Astrocyte (in vitro differentiated cells and primary cell): ENCODE measurements around the gene PLPPR1.

Source experiments
- CTCF ChIP-seq: IDR thresholded peaks from 2 replicates; pipeline ENCODE4 v1.5.1; 2011; ENCODE audit warnings: low read depth, mild to moderate bottlenecking, inconsistent platforms, low read length, moderate library complexity; ENCODE audit not compliant: insufficient read depth
- EZH2 ChIP-seq: IDR thresholded peaks from 2 replicates; pipeline ENCODE4 v1.6.1; 2012; ENCODE audit warnings: mild to moderate bottlenecking, low read length, inconsistent platforms; ENCODE audit not compliant: insufficient read depth

DNA sequence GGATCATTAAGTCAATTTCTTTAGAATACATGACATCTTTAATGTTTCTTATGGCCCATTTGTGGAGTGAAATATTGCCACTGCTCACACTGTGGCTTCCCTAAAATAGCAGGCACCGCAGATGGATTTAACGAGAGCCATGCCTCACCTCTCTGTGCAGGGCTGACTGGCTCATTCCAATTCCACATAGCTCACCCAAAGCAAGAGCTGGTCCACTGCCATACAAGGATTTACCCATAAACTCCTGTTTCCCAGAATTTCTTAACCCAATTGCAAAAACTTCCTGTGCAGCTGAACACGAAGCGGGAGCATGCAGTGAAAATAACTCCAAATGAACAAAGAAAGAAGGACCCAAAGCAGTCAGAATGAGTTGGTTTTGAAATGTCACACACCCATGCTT, 196.7 kb downstream of the PLPPR1 start:
- TF ChIP-seq CTCF (no peak), EZH2 (no peak)
